Upper lobe of left lung (tissue), 4 donors: Measurements from ENCODE around the gene DAPK2.

ENCODE experiments used
- POLR2A ChIP-seq, 4 donors: fragments of 450-650 bp; IDR thresholded peaks; one replicate each; pipeline ENCODE4 v1.5.1; 2016 to 2017; ENCODE audit warnings: antibody characterized with exemption in 4 of 4, mild to moderate bottlenecking in 2 of 4
- POLR2AphosphoS5 ChIP-seq, 2 donors: sonication (generic); formaldehyde crosslinking; IDR thresholded peaks; one replicate each; pipeline ENCODE4 v1.5.1; 2017; ENCODE audit warnings: antibody characterized with exemption in 2 of 2
- TF ChIP-seq, protein P1 (sequence below), 6 experiments: fragments of 450-650 bp in 4 of 6; fragments of 200-600 bp in 2 of 6; sonication (generic) in 2 of 6; IDR thresholded peaks; one replicate each; pipeline ENCODE4 v1.5.1; 2016 to 2019; ENCODE audit warnings: antibody characterized with exemption in 6 of 6

DNA sequence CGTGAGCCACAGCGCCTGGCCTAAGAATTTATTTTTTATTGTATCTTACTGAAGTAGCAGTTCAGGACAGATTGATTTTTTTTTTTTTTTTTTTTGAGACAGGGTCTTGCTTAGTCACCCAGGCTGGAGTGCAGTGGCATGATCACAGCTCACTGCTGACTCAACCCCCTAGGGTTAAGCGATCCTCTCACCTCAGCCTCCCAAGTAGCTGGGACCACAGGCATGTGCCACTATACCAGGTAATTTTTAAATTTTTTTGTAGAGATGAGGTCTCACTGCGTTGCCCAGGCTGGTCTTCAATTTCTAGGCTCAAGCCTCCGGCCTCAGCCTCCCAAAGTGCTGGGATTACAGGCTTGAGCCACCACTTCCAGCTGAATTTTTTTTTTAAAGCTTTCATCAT, 112.8 kb downstream of the DAPK2 start:
- TF ChIP-seq, protein P1, sequence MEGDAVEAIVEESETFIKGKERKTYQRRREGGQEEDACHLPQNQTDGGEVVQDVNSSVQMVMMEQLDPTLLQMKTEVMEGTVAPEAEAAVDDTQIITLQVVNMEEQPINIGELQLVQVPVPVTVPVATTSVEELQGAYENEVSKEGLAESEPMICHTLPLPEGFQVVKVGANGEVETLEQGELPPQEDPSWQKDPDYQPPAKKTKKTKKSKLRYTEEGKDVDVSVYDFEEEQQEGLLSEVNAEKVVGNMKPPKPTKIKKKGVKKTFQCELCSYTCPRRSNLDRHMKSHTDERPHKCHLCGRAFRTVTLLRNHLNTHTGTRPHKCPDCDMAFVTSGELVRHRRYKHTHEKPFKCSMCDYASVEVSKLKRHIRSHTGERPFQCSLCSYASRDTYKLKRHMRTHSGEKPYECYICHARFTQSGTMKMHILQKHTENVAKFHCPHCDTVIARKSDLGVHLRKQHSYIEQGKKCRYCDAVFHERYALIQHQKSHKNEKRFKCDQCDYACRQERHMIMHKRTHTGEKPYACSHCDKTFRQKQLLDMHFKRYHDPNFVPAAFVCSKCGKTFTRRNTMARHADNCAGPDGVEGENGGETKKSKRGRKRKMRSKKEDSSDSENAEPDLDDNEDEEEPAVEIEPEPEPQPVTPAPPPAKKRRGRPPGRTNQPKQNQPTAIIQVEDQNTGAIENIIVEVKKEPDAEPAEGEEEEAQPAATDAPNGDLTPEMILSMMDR (IDR thresholded peaks at IDR 0.05): no peak
- TF ChIP-seq POLR2A (IDR thresholded peaks at IDR 0.05): no peak
- TF ChIP-seq POLR2AphosphoS5 (IDR thresholded peaks at IDR 0.05): no peak
